K562 (cell line): Measurements from ENCODE around the gene ZNF785. TPM values are rescaled to one million over a fixed set of nuclear protein-coding genes. Genes with fewer than 3 reads are reported as not detected.
A peak's percentile ranks its signal among the peaks of the same experiment; 100 is the strongest.

Source experiments
- ATF6 ChIP-seq: sonication (generic); formaldehyde crosslinking; IDR thresholded peaks from 2 replicates; pipeline ENCODE4 v1.4.0; 2020; ENCODE audit warnings: mild to moderate bottlenecking, missing genetic modification reagents
- CHCHD3 ChIP-seq: fragments of 250-450 bp; sonication (Bioruptor Pico); IDR thresholded peaks from 2 replicates; pipeline ENCODE4 v2.1.2; 2022; ENCODE audit warnings: mild to moderate bottlenecking
- CXXC5 ChIP-seq: fragments of 250-450 bp; sonication (Bioruptor Pico); IDR thresholded peaks from 2 replicates; pipeline ENCODE4 v1.8.0; 2022; ENCODE audit warnings: inconsistent platforms, mild to moderate bottlenecking, moderate library complexity
- HCFC1 ChIP-seq: IDR thresholded peaks from 2 replicates; pipeline ENCODE4 v1.6.1; 2012; ENCODE audit warnings: low read depth, low read length, improper control_type of control experiment
- MAFG ChIP-seq: fragments of 450-650 bp; conservative IDR thresholded peaks from 2 replicates; pipeline ENCODE4 v1.6.1; 2016; ENCODE audit warnings: missing genetic modification characterization, missing compliant biosample characterization
- NCOA6 ChIP-seq: fragments of 450-650 bp; IDR thresholded peaks from 2 replicates; pipeline ENCODE4 v1.6.1; 2017; ENCODE audit warnings: mild to moderate bottlenecking
- TRIM24 ChIP-seq, 2 experiments: fragments of 450-650 bp; IDR thresholded peaks; 2 replicates each; pipeline ENCODE4 v1.6.1; 2016
- ZNF134 ChIP-seq: fragments of 250-450 bp; sonication (Bioruptor Pico); conservative IDR thresholded peaks from 2 replicates; pipeline ENCODE4 v1.4.0; 2020
- ZNF280B ChIP-seq: fragments of 250-450 bp; sonication (Bioruptor Pico); IDR thresholded peaks from 2 replicates; pipeline ENCODE4 v1.5.1; 2021; ENCODE audit warnings: mild to moderate bottlenecking
- ZNF764 ChIP-seq: fragments of 250-450 bp; sonication (Bioruptor Pico); IDR thresholded peaks from 2 replicates; pipeline ENCODE4 v1.4.0; 2020; ENCODE audit warnings: low read depth, mild to moderate bottlenecking, moderate library complexity
- ZNF79 ChIP-seq: fragments of 250-450 bp; sonication (Bioruptor Pico); IDR thresholded peaks from 2 replicates; pipeline ENCODE4 v1.4.0; 2020; ENCODE audit warnings: low read depth, mild to moderate bottlenecking, moderate library complexity
- polyA plus RNA-seq, 8 experiments: library from polyadenylated mRNA; depleted of rRNA in 4 of 8; stranded (reverse) in 5 of 8; unstranded in 3 of 8; fragments of >200 nt; fragmentation: Nextera tagmentation in 2 of 8; fragmentation: Illumina TruSeq in 1 of 8; extraction: Ambion mirVana in 2 of 8; extraction: Trizol in 1 of 8; gene quantifications; 2 replicates each; pipeline versions ENCODE4 v1.2.1 to v1.2.3, GENCODE V29; 2011 to 2014; ENCODE audit warnings: inconsistent platforms in 1 of 8, missing spikeins in 1 of 8
- total RNA-seq, 7 experiments: library from RNA; depleted of rRNA in 6 of 7; stranded (reverse); fragments of >200 nt in 6 of 7; fragmentation: Illumina TruSeq in 2 of 7; extraction: Trizol in 2 of 7; gene quantifications; 2 replicates each; pipeline versions ENCODE4 v1.2.1 to v1.2.3, GENCODE V29; 2011 to 2021; ENCODE audit warnings: low replicate concordance in 1 of 7
- TF ChIP-seq, protein P1 (sequence below), 2 experiments: fragments of 450-650 bp; IDR thresholded peaks; 2 replicates each; pipeline ENCODE4 v1.6.1; 2016
- TF ChIP-seq, protein P2 (sequence below), 2 experiments: fragments of 200-800 bp in 1 of 2; sonication (Bioruptor generic) in 1 of 2; sonication (generic) in 1 of 2; formaldehyde crosslinking in 1 of 2; IDR thresholded peaks in 1 of 2; conservative IDR thresholded peaks in 1 of 2; 2 replicates each; pipeline versions ENCODE4 v1.5.0 to v1.6.1; 2016 to 2020; ENCODE audit warnings: missing compliant biosample characterization in 1 of 2, missing genetic modification characterization in 1 of 2, missing genetic modification reagents in 1 of 2
- TF ChIP-seq, protein P3 (sequence below): fragments of 250-450 bp; sonication (Bioruptor Pico); IDR thresholded peaks from 2 replicates; pipeline ENCODE4 v1.5.0; 2021; ENCODE audit warnings: mild to moderate bottlenecking, moderate library complexity

The ZNF785 gene
- total and polyA plus RNA-seq, 9 of the 15 experiments (the other 6 are each of a cell fraction or from before 2014, with no cell fraction given): 0.64 to 11.0 (median 6.4) TPM

- TF ChIP-seq ZNF280B (CRISPR knock-in tag): no peak
- no peak for TF ChIP-seq CHCHD3
- 0 out of 2 replicates have a peak, but pooled peaks have one; percentile 26 for TF ChIP-seq ZNF134 (CRISPR knock-in tag)
- TF ChIP-seq, protein P1, sequence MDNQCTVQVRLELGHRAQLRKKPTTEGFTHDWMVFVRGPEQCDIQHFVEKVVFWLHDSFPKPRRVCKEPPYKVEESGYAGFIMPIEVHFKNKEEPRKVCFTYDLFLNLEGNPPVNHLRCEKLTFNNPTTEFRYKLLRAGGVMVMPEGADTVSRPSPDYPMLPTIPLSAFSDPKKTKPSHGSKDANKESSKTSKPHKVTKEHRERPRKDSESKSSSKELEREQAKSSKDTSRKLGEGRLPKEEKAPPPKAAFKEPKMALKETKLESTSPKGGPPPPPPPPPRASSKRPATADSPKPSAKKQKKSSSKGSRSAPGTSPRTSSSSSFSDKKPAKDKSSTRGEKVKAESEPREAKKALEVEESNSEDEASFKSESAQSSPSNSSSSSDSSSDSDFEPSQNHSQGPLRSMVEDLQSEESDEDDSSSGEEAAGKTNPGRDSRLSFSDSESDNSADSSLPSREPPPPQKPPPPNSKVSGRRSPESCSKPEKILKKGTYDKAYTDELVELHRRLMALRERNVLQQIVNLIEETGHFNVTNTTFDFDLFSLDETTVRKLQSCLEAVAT (IDR thresholded peaks at IDR 0.05): peak in 1 of 2 experiments; percentile 99; a peak in 2 of 4 replicates
- TF ChIP-seq, protein P2, sequence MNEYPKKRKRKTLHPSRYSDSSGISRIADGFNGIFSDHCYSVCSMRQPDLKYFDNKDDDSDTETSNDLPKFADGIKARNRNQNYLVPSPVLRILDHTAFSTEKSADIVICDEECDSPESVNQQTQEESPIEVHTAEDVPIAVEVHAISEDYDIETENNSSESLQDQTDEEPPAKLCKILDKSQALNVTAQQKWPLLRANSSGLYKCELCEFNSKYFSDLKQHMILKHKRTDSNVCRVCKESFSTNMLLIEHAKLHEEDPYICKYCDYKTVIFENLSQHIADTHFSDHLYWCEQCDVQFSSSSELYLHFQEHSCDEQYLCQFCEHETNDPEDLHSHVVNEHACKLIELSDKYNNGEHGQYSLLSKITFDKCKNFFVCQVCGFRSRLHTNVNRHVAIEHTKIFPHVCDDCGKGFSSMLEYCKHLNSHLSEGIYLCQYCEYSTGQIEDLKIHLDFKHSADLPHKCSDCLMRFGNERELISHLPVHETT (CRISPR knock-in tag; conservative IDR thresholded peaks at IDR 0.05 in 1 of 2, IDR thresholded peaks at IDR 0.05 in 1 of 2): peak in 1 of 2 experiments; percentile 73; a peak in 1 of 4 replicates
- no peak for TF ChIP-seq ZNF764 (CRISPR knock-in tag)
- no peak for TF ChIP-seq MAFG (tag)
- peak; percentile 97 for TF ChIP-seq HCFC1
- TF ChIP-seq TRIM24 (IDR thresholded peaks at IDR 0.05): no peak
- peak; percentile 100 for TF ChIP-seq CXXC5 (CRISPR knock-in tag)
- TF ChIP-seq, protein P3, sequence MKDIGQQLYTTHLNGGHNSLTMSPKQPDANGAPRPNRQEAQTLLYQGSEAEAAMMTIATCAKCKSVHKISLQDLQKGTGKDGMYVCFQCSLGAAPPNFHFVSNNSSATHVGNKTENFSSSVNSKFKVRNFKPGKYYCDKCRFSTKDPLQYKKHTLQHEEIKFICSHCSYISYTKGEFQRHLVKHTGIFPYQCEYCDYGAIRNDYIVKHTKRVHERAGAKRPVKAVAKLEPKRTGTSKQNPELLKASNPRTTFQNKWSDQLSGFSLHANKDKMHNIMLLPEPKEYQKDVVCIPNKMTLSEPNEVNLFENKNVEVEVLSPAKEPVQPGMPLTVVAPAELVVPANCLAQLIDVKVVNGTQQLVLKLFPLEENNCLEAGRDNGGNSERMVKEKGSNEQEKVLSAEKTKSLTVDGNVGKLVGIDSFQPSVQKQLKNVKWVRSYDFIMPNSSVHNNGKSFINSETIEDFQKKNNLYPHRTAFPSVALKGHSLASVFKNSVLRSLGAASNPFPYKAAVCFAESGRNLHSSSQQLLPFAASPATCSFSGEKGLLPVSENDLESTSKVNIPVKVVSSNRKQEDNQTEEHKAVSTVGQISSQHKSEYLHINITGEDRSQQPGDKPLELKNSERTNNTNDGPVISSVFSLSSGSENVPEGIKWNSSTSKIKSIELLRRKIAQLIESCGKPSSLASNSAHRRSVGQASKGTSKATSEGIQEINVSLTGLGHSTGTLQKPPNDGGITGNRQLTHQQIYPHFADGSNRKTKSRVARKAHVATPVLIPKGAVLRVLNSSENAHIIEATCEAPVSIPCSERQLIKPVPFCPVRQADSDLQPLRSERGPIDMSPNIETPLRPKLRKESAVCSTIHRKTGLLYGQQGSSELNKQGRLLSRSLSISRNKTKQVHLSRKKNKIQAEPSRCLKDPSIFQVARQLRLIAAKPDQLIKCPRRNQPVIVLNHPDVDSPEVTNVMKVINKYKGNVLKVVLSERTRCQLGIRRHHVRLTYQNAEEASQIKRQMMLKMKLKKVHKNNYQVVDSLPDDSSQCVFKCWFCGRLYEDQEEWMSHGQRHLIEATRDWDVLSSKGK (CRISPR knock-in tag): no peak
- peak; percentile 93 for TF ChIP-seq ATF6 (CRISPR knock-in tag)
- TF ChIP-seq ZNF79 (CRISPR knock-in tag): no peak
- no peak for TF ChIP-seq NCOA6
Observed at GRCh38 chr16:30609926-30610839, 24.7 kb upstream of the ZNF785 start, which contains the start of gene ZNF689 (continued).
